ENCODE data around the gene MAPRE3. TPM values are rescaled to one million over a fixed set of nuclear protein-coding genes. Genes with fewer than 3 reads are reported as not detected.

Gene MAPRE3
- total and polyA plus RNA-seq, 7 donors, result 22.1 to 149 (median 116) TPM

GRCh38 chr2:27009716-27010115 is 39.3 kb downstream of the MAPRE3 start:
- ATAC-seq (no peak), DNase-seq (no peak)
- peaks cover 29% of the 10 kb centered on the region for H3K4me1 ChIP-seq
- intact Hi-C loops (cut with DNase I), result loop anchor here (1.0 to 10.0 kb wide), 3 partner anchors 32 to 165 kb away; partner anchors contain the start of gene DPYSL5 (in 1 of the 2)
- TF ChIP-seq CTCF (IDR thresholded peaks at IDR 0.05), result no peak
- no peak overlapping the region for H3K4me3 ChIP-seq
- no peaks in the 10 kb centered on the region for H3K9me3 ChIP-seq
- no peaks in the 10 kb centered on the region for H3K36me3 ChIP-seq (ENCODE audit: insufficient read depth in 1 of 2, low read depth in 1 of 2)
- H3K27ac ChIP-seq, result peak overlapping the region; percentile 31
- 83 to 95% (median 86%) methylated on average over 2 of the region's 2 CpGs for WGBS, 3 donors
- H3K27me3 ChIP-seq (ENCODE audit: insufficient read depth in 3 of 3, low read length in 2 of 3), result no peaks in the 10 kb centered on the region

GRCh38 chr2:27010139-27010538 is 39.7 kb downstream of the MAPRE3 start:
- 91 to 96% (median 95%) methylated on average over 3 of the region's 3 CpGs for WGBS, 3 donors
- Histone ChIP-seq H3K4me3 (no peak overlapping the region), H3K9me3 (no peaks in the 10 kb centered on the region), H3K36me3 (ENCODE audit: insufficient read depth in 1 of 2, low read depth in 1 of 2) (no peaks in the 10 kb centered on the region), H3K27ac (peak overlapping the region; percentile 31), H3K4me1 (peaks cover 33% of the 10 kb centered on the region), H3K27me3 (ENCODE audit: insufficient read depth in 3 of 3, low read length in 2 of 3) (no peaks in the 10 kb centered on the region)
- intact Hi-C loops (cut with DNase I), result loop anchor here (1.0 to 10.0 kb wide), 3 partner anchors 33 to 165 kb away; partner anchors contain the start of gene DPYSL5 (in 1 of the 2)
- DNase-seq (no peak), ATAC-seq (no peak)
- no peak for TF ChIP-seq CTCF (IDR thresholded peaks at IDR 0.05)

- Histone ChIP-seq H3K27ac (no peak overlapping the region), H3K9me3 (no peaks in the 10 kb centered on the region), H3K27me3 (ENCODE audit: insufficient read depth in 3 of 3, low read length in 2 of 3) (no peaks in the 10 kb centered on the region), H3K36me3 (ENCODE audit: insufficient read depth in 1 of 2, low read depth in 1 of 2) (no peaks in the 10 kb centered on the region), H3K4me1 (peaks cover 58% of the 10 kb centered on the region), H3K4me3 (no peak overlapping the region)
- ATAC-seq, result no peak
- DNase-seq, result no peak
- intact Hi-C loops (cut with DNase I), result loop anchor here (2.0 to 10.0 kb wide), 3 partner anchors 36 to 169 kb away; partner anchors contain the start of gene DPYSL5 (in 1 of the 2)
- no peak for TF ChIP-seq CTCF (IDR thresholded peaks at IDR 0.05)
- 91 to 99% (median 95%) methylated on average over 4 of the region's 4 CpGs for WGBS, 3 donors
Measured at GRCh38 chr2:27013738-27014137, 43.3 kb downstream of the MAPRE3 start.

GRCh38 chr2:27014771-27015433 is 44.5 kb downstream of the MAPRE3 start:
- TF ChIP-seq CTCF (IDR thresholded peaks at IDR 0.05), result no peak
- peak in 1 of 2 donors; percentile 50 for DNase-seq
- Histone ChIP-seq H3K4me3 (no peak overlapping the region), H3K27me3 (ENCODE audit: insufficient read depth in 3 of 3, low read length in 2 of 3) (no peaks in the 10 kb centered on the region), H3K9me3 (no peaks in the 10 kb centered on the region), H3K36me3 (ENCODE audit: insufficient read depth in 1 of 2, low read depth in 1 of 2) (no peaks in the 10 kb centered on the region), H3K4me1 (peaks cover 55% of the 10 kb centered on the region), H3K27ac (peak overlapping the region; percentile 70)
- 31 to 47% (median 35%) methylated on average over 8 of the region's 8 CpGs for WGBS, 3 donors
- ATAC-seq, result peak; percentile 27 to 70 (median 62)
- intact Hi-C loops (cut with DNase I), result loop anchor here (2.0 to 10.0 kb wide), 4 partner anchors 38 to 170 kb away; partner anchors contain the start of gene DPYSL5 (in 2 of the 2)
